HFF-Myc (cell line): Measurements from ENCODE around the gene IQSEC1.

Experiments used
- DNase-seq: peaks from one replicate; pipeline ENCODE4 v3.0.0-alpha.2; 2011; ENCODE audit warnings: low read depth; ENCODE audit errors: extremely low read depth
- H3K4me3 ChIP-seq: replicated peaks from 2 replicates; pipeline ENCODE4 v1.5.1; 2011; ENCODE audit warnings: low read depth, mild to moderate bottlenecking, control low read depth, low read length
- CTCF ChIP-seq: IDR thresholded peaks from 2 replicates; pipeline ENCODE4 v1.5.1; 2012; ENCODE audit warnings: mild to moderate bottlenecking, low read depth, low read length, control low read depth; ENCODE audit errors: missing control alignments

The IQSEC1 gene

GRCh38 chr3:13018043-13018451 lies 55.2 kb downstream of the IQSEC1 start:
- H3K4me3 ChIP-seq, result no peak overlapping the region
- no peak for DNase-seq
- TF ChIP-seq CTCF, result no peak

DNA sequence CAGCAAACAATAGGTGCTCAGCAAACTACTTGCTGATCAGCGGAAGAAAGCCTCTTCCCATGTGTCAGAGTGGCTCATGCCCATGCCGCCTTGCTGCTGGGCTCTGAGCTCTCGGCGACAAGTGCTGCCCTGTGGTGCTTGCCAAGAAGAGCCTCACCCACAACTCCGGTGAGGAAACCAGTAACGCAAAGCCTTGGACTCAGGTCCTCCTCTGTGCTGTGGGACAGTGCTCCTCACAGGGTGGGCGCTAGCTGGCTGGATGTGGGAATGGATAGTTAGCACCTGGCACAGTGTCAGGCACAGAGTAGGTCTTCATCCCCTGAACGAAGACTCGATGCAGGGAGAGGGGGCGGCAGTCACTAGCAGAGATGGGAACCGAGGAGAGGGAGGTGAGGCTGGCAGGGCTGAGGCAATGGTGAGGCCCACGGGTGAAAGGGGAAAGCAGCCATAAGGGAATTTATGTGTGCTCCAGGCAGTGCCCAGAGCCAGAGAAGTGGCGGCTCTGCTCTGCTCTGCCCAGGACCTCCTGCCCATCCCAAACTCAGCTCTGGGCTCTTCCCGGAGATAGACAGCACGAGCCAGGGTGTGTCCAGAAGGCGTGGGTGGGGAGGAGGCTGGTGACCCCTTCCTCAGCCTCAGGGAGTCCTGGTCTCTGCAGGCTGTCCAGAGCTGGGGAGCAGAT lies 55.7 kb downstream of the IQSEC1 start:
- no peak overlapping the region for H3K4me3 ChIP-seq
- no peak for DNase-seq
- no peak for TF ChIP-seq CTCF

DNA sequence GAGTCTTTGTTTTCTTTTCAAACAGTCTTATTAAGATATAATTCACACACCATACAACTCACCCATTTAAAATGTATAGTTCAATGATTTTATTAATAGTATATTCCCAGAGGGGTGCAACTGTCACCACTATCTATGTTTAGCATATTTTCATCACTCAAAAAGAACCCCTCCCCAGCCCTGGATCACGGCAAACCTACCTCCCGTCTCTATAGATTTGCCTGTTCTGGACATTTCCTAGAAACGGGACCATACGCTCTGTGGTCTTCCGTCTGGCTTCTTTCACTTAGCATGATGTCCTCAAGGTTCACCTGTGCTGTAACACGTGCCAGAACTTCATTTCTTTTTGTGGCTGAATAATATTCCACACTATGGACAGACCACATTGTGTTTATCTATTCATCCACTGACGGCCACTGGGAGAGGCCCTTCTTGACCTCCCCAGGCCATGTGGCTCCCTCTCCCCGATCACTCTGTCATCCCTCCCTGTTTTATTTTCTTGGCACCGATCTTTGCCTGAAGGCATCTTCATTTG lies 56.4 kb downstream of the IQSEC1 start:
- no peak for TF ChIP-seq CTCF
- no peak overlapping the region for H3K4me3 ChIP-seq
- no peak for DNase-seq

DNA sequence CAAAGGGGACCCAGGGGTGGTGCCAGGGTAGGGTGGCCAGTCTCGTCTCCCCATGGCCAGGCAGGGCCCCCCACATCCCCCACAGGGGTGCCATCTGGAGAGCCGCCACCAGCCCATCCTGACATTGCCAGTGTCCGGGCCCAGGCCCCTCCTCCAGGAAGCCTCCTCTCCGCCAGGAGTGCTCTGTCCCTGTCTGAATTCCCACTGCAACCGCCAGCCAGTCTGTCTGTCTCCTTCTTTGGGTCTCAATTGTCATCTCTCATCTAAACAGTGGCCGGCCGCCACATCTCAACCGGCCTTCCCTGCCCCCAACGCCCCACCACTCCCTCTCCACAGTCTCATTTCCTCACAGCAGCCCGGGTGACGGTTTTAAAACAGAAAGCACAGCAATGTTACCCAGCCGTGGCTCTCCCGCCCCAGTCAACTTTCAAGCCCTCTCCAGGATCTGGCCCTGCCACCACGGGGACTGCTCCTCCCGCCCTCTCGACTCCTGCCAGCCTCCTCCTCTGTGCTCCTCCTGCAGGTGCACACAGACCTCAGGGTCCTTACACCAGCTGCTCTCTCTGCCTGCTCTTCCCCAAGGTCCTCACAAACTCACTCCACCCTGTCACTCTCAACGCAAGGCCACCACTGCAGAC lies 57.0 kb downstream of the IQSEC1 start:
- H3K4me3 ChIP-seq, result no peak overlapping the region
- no peak for DNase-seq
- no peak for TF ChIP-seq CTCF

DNA sequence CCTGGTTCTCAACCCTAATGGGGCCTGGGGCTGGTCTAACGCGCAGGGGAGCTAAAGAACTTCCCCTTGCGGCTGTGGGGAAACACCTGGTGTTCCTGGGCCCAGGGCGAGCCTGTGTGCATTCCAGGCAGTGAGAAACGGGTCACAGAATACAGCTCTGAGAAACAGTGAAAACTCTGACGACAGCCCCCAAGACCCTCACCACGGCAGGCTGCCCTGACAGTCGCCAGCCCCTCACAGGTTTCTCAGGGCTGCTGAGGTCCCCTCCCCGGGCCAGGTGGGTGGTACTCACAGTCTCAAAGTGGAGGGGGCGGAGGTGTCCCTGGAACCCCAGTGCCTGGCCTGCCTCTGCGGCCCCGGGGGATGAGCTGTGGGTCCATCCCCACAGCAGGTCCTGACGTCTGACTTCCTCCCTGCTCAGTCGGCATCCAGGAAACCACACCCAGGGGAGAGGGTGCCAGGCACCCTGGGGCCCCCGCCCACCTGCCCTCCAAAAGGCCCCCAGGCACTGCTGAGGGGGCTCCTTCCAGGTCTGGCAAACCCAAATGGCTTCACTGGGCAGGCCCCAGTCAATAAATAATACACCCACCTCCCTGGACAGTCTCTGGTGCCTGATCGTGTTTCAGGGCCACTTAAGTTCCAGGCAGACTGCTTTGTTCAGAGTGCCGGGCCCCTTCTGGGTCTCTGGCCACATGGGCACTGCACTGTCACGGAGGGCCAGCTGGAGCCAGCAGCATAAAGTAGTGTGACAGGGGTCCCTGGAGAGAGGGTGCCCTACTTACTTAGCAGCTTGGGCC lies 57.7 kb downstream of the IQSEC1 start:
- TF ChIP-seq CTCF, result no peak
- no peak for DNase-seq
- no peak overlapping the region for H3K4me3 ChIP-seq

DNA sequence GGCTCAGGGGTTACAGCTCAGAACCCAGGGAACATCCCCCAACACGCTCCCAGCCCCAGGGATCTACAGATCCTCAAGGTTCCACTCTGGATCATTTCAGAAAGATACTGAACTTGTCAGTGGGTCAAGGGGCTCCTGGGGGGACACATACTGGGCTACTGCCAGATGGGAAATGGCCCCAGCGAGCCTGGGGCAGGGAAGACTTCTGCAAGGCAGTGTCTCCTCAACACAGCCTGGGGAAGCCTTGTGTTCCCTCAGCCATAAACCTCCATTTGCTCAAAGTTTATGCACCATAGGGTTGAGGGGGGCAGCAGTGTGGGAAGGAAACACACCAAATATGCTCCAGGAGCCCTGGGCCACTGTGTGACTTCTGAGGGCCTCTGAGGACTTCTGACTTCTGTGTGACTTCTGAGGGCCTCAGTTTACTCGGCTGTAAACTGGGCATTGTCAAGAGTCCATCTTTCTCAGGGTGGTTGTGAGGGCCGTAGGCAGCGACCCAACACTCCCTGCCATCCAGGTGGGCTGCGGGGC lies 58.4 kb downstream of the IQSEC1 start:
- no peak overlapping the region for H3K4me3 ChIP-seq
- no peak for DNase-seq
- no peak for TF ChIP-seq CTCF
